Gastrocnemius medialis (tissue), 4 donors: Measurements from ENCODE around the gene PLEKHH2. TPM values are rescaled to one million over a fixed set of nuclear protein-coding genes. Genes with fewer than 3 reads are reported as not detected.

Source experiments
- ATAC-seq, 2 donors: fragments of 150-250 bp; one replicate each; pipeline ENCODE4 v1.9.1; 2016
- DNase-seq, 2 donors: peaks; one replicate each; pipeline ENCODE4 v3.0.0-alpha.2; 2019
- H3K27ac ChIP-seq, 4 donors: fragments of 200-600 bp; sonication (generic); 1 replicate in 1 of 4; 2 replicates in 3 of 4; pipeline ENCODE4 v1.5.1; 2016 to 2018; ENCODE audit warnings: mild to moderate bottlenecking in 2 of 4, moderate library complexity in 1 of 4
- H3K27me3 ChIP-seq, 3 donors: fragments of 200-600 bp; sonication (generic) in 2 of 3; 1 replicate in 1 of 3; 2 replicates in 2 of 3; pipeline versions ENCODE4 v1.5.1 to v1.6.0; 2016 to 2019; ENCODE audit warnings: mild to moderate bottlenecking in 1 of 3, moderate library complexity in 1 of 3
- H3K36me3 ChIP-seq, 2 donors: fragments of 200-600 bp; sonication (generic) in 1 of 2; one replicate each; pipeline ENCODE4 v1.5.1; 2017 to 2018
- H3K4me1 ChIP-seq, 2 donors: fragments of 200-600 bp; sonication (generic) in 1 of 2; one replicate each; pipeline ENCODE4 v1.5.1; 2016 to 2017; ENCODE audit warnings: mild to moderate bottlenecking in 2 of 2
- H3K4me3 ChIP-seq, 4 donors: fragments of 200-600 bp; sonication (generic) in 3 of 4; 1 replicate in 1 of 4; 2 replicates in 3 of 4; pipeline ENCODE4 v1.5.1; 2016 to 2019; ENCODE audit warnings: mild to moderate bottlenecking in 2 of 4
- H3K9me3 ChIP-seq, 3 donors: fragments of 200-600 bp; sonication (generic) in 2 of 3; 1 replicate in 1 of 3; 2 replicates in 2 of 3; pipeline ENCODE4 v1.5.1; 2016 to 2019
- CTCF ChIP-seq, 5 experiments: fragments of 450-650 bp in 3 of 5; fragments of 200-600 bp in 2 of 5; sonication (generic) in 2 of 5; IDR thresholded peaks in 4 of 5; conservative IDR thresholded peaks in 1 of 5; 1 replicate in 4 of 5; 2 replicates in 1 of 5; pipeline ENCODE4 v1.5.1; 2016 to 2019; ENCODE audit warnings: antibody characterized with exemption in 5 of 5, mild to moderate bottlenecking in 3 of 5, moderate library complexity in 3 of 5
- POLR2A ChIP-seq, 2 donors: fragments of 450-650 bp; IDR thresholded peaks; one replicate each; pipeline ENCODE4 v1.6.1; 2017; ENCODE audit warnings: antibody characterized with exemption in 2 of 2, mild to moderate bottlenecking in 2 of 2, moderate library complexity in 2 of 2
- in situ Hi-C, 4 donors: fragments of 200-750 bp; cut with MboI; loops; one replicate each; pipeline versions ENCODE4 v1.15.0 to v1.8.0; 2017; ENCODE audit warnings: low sequenced_read_pairs in 4 of 4
- intact Hi-C: fragments of 100-400 bp; cut with DNase I; formaldehyde crosslinking; loops from one replicate; pipeline ENCODE4 v1.15.1; 2023; ENCODE audit warnings: low total_unique reads
- total RNA-seq, 4 donors: library from RNA; depleted of rRNA; stranded (reverse); fragments of >200 nt; gene quantifications; one replicate each; pipeline versions ENCODE4 v1.1.0 to v1.2.3, GENCODE V29; 2016

The PLEKHH2 gene
- total RNA-seq, 4 donors from 2014 or later = 1.4 to 4.9 (median 3.4) TPM

GRCh38 chr2:43743706-43744105 is 106.6 kb downstream of the PLEKHH2 start:
- no peaks in the 10 kb centered on the region for H3K4me1 ChIP-seq
- no peaks in the 10 kb centered on the region for H3K27me3 ChIP-seq
- H3K27ac ChIP-seq = no peak overlapping the region
- ATAC-seq (no peak), DNase-seq (no peak)
- no peaks in the 10 kb centered on the region for H3K9me3 ChIP-seq
- TF ChIP-seq POLR2A (IDR thresholded peaks at IDR 0.05) (no peak), CTCF (IDR thresholded peaks at IDR 0.05 in 4 of 5, conservative IDR thresholded peaks at IDR 0.05 in 1 of 5) (no peak)
- H3K36me3 ChIP-seq = no peaks in the 10 kb centered on the region
- intact Hi-C loops (no loop called here), in situ Hi-C loops (no loop called here)
- no peak overlapping the region for H3K4me3 ChIP-seq

GRCh38 chr2:43745457-43745856 is 108.4 kb downstream of the PLEKHH2 start:
- Histone ChIP-seq H3K4me1 (no peaks in the 10 kb centered on the region), H3K9me3 (no peaks in the 10 kb centered on the region), H3K36me3 (no peaks in the 10 kb centered on the region), H3K27me3 (no peaks in the 10 kb centered on the region), H3K27ac (no peak overlapping the region), H3K4me3 (no peak overlapping the region)
- in situ Hi-C loops (no loop called here), intact Hi-C loops (no loop called here)
- TF ChIP-seq CTCF (IDR thresholded peaks at IDR 0.05 in 4 of 5, conservative IDR thresholded peaks at IDR 0.05 in 1 of 5) (no peak), POLR2A (IDR thresholded peaks at IDR 0.05) (no peak)
- DNase-seq (no peak), ATAC-seq (no peak)

- intact Hi-C loops (no loop called here), in situ Hi-C loops (no loop called here)
- DNase-seq = no peak
- H3K4me1 ChIP-seq = no peaks in the 10 kb centered on the region
- H3K36me3 ChIP-seq = no peaks in the 10 kb centered on the region
- H3K27me3 ChIP-seq = no peaks in the 10 kb centered on the region
- no peak for TF ChIP-seq POLR2A (IDR thresholded peaks at IDR 0.05)
- no peak for TF ChIP-seq CTCF (IDR thresholded peaks at IDR 0.05 in 4 of 5, conservative IDR thresholded peaks at IDR 0.05 in 1 of 5)
- H3K27ac ChIP-seq = no peak overlapping the region
- no peaks in the 10 kb centered on the region for H3K9me3 ChIP-seq
- H3K4me3 ChIP-seq = no peak overlapping the region
- no peak for ATAC-seq
Observed at GRCh38 chr2:43748333-43748732, 111.3 kb downstream of the PLEKHH2 start.

- H3K36me3 ChIP-seq = no peaks in the 10 kb centered on the region
- intact Hi-C loops = no loop called here
- ATAC-seq (no peak), DNase-seq (no peak)
- in situ Hi-C loops = no loop called here
- TF ChIP-seq POLR2A (IDR thresholded peaks at IDR 0.05) (no peak), CTCF (IDR thresholded peaks at IDR 0.05 in 4 of 5, conservative IDR thresholded peaks at IDR 0.05 in 1 of 5) (no peak)
- no peaks in the 10 kb centered on the region for H3K9me3 ChIP-seq
- H3K27me3 ChIP-seq = no peaks in the 10 kb centered on the region
- no peaks in the 10 kb centered on the region for H3K4me1 ChIP-seq
- H3K4me3 ChIP-seq = no peak overlapping the region
- H3K27ac ChIP-seq = no peak overlapping the region
Observed at GRCh38 chr2:43749583-43749982, 112.5 kb downstream of the PLEKHH2 start.

- TF ChIP-seq CTCF (IDR thresholded peaks at IDR 0.05 in 4 of 5, conservative IDR thresholded peaks at IDR 0.05 in 1 of 5) (no peak), POLR2A (IDR thresholded peaks at IDR 0.05) (no peak)
- Histone ChIP-seq H3K27me3 (no peaks in the 10 kb centered on the region), H3K27ac (peak overlapping the region in 1 of 4 donors; percentile 12), H3K9me3 (no peaks in the 10 kb centered on the region), H3K4me3 (no peak overlapping the region), H3K36me3 (no peaks in the 10 kb centered on the region), H3K4me1 (no peaks in the 10 kb centered on the region)
- ATAC-seq (no peak), DNase-seq (no peak)
- in situ Hi-C loops (no loop called here), intact Hi-C loops (no loop called here)
Observed at GRCh38 chr2:43751476-43751990, 114.5 kb downstream of the PLEKHH2 start.
